Stimulated activated CD8-positive, alpha-beta memory T cell treated with anti-CD3 and anti-CD28 coated beads, Interleukin-7, amount 100 ng/mL, for 48 hours (primary cell): ENCODE measurements around the gene ZSCAN29.
"Not testable (repeated sequence)": the region's sequence is repeated elsewhere in the genome, so short reads cannot be mapped to it uniquely, and the experiment has no call there.

Experiments
- DNase-seq, 2 donors: peaks; one replicate each; pipeline ENCODE4 v3.0.0-alpha.2; 2020; ENCODE audit warnings: low read depth in 1 of 2; ENCODE audit errors: extremely low read depth in 1 of 2

Gene ZSCAN29

GRCh38 chr15:43370975-43371974 lies at the start of gene ZSCAN29, which contains the start of gene TUBGCP4:
ZSCAN29 (minus strand) TSS chr15:43371043; CDS start chr15:43369913, 1,130 bp downstream.
TUBGCP4 (plus strand) TSS chr15:43371101; CDS start chr15:43371355, 254 bp downstream.
- peak; percentile 70 to 72 for DNase-seq

GRCh38 chr15:43420435-43420834 lies 49.6 kb upstream of the ZSCAN29 start:
- DNase-seq, result no peak

- DNase-seq, result no peak
These were observed 43.4 kb upstream of the ZSCAN29 start for GRCh38 chr15:43414196-43414595.

GRCh38 chr15:43412096-43412495 lies 41.3 kb upstream of the ZSCAN29 start:
- DNase-seq, result no peak

GRCh38 chr15:43410572-43411214 lies 39.9 kb upstream of the ZSCAN29 start:
- no peak for DNase-seq

GRCh38 chr15:43408789-43409188 lies 37.9 kb upstream of the ZSCAN29 start:
- no peak for DNase-seq

GRCh38 chr15:43406808-43407207 lies 36.0 kb upstream of the ZSCAN29 start:
- DNase-seq, result no peak

GRCh38 chr15:43406189-43406588 lies 35.3 kb upstream of the ZSCAN29 start:
- no peak for DNase-seq

GRCh38 chr15:43404130-43404529 lies 33.3 kb upstream of the ZSCAN29 start:
- DNase-seq, result no peak

- DNase-seq, result no peak
These were observed 32.8 kb upstream of the ZSCAN29 start for GRCh38 chr15:43403616-43404015.

GRCh38 chr15:43402255-43402654 lies 31.4 kb upstream of the ZSCAN29 start:
- no peak for DNase-seq

- DNase-seq, result not testable (repeated sequence)
These were observed 22.7 kb upstream of the ZSCAN29 start for GRCh38 chr15:43393592-43393991.

- no peak for DNase-seq
These were observed 19.9 kb upstream of the ZSCAN29 start for GRCh38 chr15:43390723-43391122.

- DNase-seq, result no peak
These were observed 12.2 kb upstream of the ZSCAN29 start for GRCh38 chr15:43383070-43383469.

- no peak for DNase-seq
These were observed 11.5 kb upstream of the ZSCAN29 start for GRCh38 chr15:43382310-43382709.

GRCh38 chr15:43378601-43379000 lies 7.8 kb upstream of the ZSCAN29 start:
- no peak for DNase-seq

GRCh38 chr15:43376017-43376705 lies 5.3 kb upstream of the ZSCAN29 start:
- DNase-seq, result no peak

- no peak for DNase-seq
These were observed 401 bp downstream of the ZSCAN29 start for GRCh38 chr15:43370310-43370974.

GRCh38 chr15:43361313-43361903 lies 9.4 kb downstream of the ZSCAN29 start:
- no peak for DNase-seq

GRCh38 chr15:43360821-43361220 lies 10.0 kb downstream of the ZSCAN29 start:
- no peak for DNase-seq
